Smooth muscle cell (in vitro differentiated cells): ENCODE measurements around the gene OR7C1. TPM values are rescaled to one million over a fixed set of nuclear protein-coding genes. Genes with fewer than 3 reads are reported as not detected.
"Not testable (repeated sequence)": the region's sequence is repeated elsewhere in the genome, so short reads cannot be mapped to it uniquely, and the experiment has no call there.

Experiments
- DNase-seq: peaks from one replicate; lab custom pipeline; 2025; ENCODE audit not compliant: unreplicated experiment; lab: John Stamatoyannopoulos, UW
- H2AFZ ChIP-seq: fragments of 200-600 bp; sonication (generic); 2 replicates; pipeline ENCODE4 v1.6.0; 2016; ENCODE audit warnings: antibody characterized with exemption, low read depth, mild to moderate bottlenecking
- H3F3A ChIP-seq: fragments of 200-600 bp; sonication (generic); 2 replicates; pipeline ENCODE4 v1.6.0; 2017; ENCODE audit warnings: antibody characterized with exemption, low read depth
- H3K27ac ChIP-seq: fragments of 200-600 bp; sonication (generic); 2 replicates; pipeline ENCODE4 v1.5.1; 2016; ENCODE audit warnings: low read depth, mild to moderate bottlenecking
- H3K27me3 ChIP-seq: fragments of 200-600 bp; sonication (generic); 2 replicates; pipeline ENCODE4 v1.6.1; 2016; ENCODE audit warnings: low read depth, mild to moderate bottlenecking
- H3K36me3 ChIP-seq: fragments of 200-600 bp; sonication (generic); 2 replicates; pipeline ENCODE4 v1.5.1; 2016; ENCODE audit warnings: low read depth
- H3K4me1 ChIP-seq: fragments of 200-600 bp; sonication (generic); 2 replicates; pipeline ENCODE4 v1.5.1; 2016; ENCODE audit warnings: low read depth
- H3K4me2 ChIP-seq: fragments of 200-600 bp; sonication (generic); 2 replicates; pipeline ENCODE4 v1.6.0; 2016; ENCODE audit warnings: mild to moderate bottlenecking
- H3K4me3 ChIP-seq: fragments of 200-600 bp; sonication (generic); 2 replicates; pipeline ENCODE4 v1.5.1; 2016; ENCODE audit warnings: mild to moderate bottlenecking
- H3K79me2 ChIP-seq: fragments of 200-600 bp; sonication (generic); 2 replicates; pipeline ENCODE4 v1.6.0; 2016; ENCODE audit warnings: low read depth, mild to moderate bottlenecking
- H3K9ac ChIP-seq: fragments of 200-600 bp; sonication (generic); 2 replicates; pipeline ENCODE4 v1.6.0; 2016; ENCODE audit warnings: low read depth
- H3K9me3 ChIP-seq: fragments of 200-600 bp; sonication (generic); replicated peaks from 2 replicates; pipeline ENCODE4 v1.5.1; 2016; ENCODE audit warnings: low read depth
- H4K20me1 ChIP-seq: fragments of 200-600 bp; sonication (generic); 2 replicates; pipeline ENCODE4 v1.6.0; 2016; ENCODE audit warnings: low read depth
- CTCF ChIP-seq: fragments of 200-600 bp; sonication (generic); IDR thresholded peaks from 2 replicates; pipeline ENCODE4 v1.5.1; 2017; ENCODE audit warnings: borderline replicate concordance, mild to moderate bottlenecking, antibody characterized with exemption; ENCODE audit not compliant: insufficient read depth, poor library complexity, severe bottlenecking
- WGBS: methylation state at CpG from one replicate; pipeline ENCODE4 v1.1.7; 2016; ENCODE audit warnings: low lambda C conversion rate; 5-methylcytosine and 5-hydroxymethylcytosine counted together
- polyA plus RNA-seq: library from polyadenylated mRNA; unstranded; fragments of >200 nt; fragmentation: Nextera tagmentation; extraction: Ambion mirVana; gene quantifications from 2 replicates; pipeline ENCODE4 v1.2.1, GENCODE V29; 2016
- total RNA-seq: library from RNA; depleted of rRNA; stranded (reverse); fragments of >200 nt; gene quantifications from 2 replicates; pipeline ENCODE4 v1.2.3, GENCODE V29; 2014

The OR7C1 gene
- total and polyA plus RNA-seq, 2 experiments from 2014 or later = not detected

- Histone ChIP-seq H3K9me3 (no peaks in the 10 kb centered on the region), H3F3A (no peaks in the 10 kb centered on the region), H3K27ac (no peak overlapping the region), H3K36me3 (no peaks in the 10 kb centered on the region), H3K9ac (no peak overlapping the region), H3K4me1 (no peaks in the 10 kb centered on the region), H4K20me1 (no peaks in the 10 kb centered on the region), H3K4me3 (no peak overlapping the region), H3K27me3 (no peaks in the 10 kb centered on the region), H3K79me2 (no peaks in the 10 kb centered on the region), H3K4me2 (no peak overlapping the region), H2AFZ (no peak overlapping the region)
- TF ChIP-seq CTCF = no peak
- 63% methylated on average over 5 of the region's 5 CpGs for WGBS
- DNase-seq = no peak
Measured at GRCh38 chr19:14798760-14799159, 36.2 kb downstream of the OR7C1 start.

DNA sequence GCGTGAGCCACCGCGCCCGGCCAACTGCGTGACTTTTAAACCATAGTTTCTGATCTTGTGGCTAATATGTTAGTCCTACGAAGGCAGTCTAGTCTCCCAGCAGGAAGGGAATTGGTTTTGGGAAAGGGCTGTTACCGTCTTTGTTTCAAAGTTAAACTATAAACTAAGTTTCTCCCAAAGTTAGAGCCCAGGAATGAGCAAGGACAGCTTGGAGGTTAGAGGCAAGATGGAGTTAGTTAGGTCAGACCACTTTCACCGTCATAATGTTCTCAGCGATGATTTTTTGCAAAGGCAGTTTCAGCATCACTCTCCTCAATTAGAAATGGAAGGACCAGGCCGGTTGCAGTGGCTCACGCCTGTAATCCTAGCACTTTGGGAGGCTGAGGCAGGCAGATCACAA, 39.0 kb downstream of the OR7C1 start:
- TF ChIP-seq CTCF = no peak
- Histone ChIP-seq H3K4me1 (no peaks in the 10 kb centered on the region), H3K36me3 (no peaks in the 10 kb centered on the region), H3K4me2 (no peak overlapping the region), H3F3A (no peaks in the 10 kb centered on the region), H3K27me3 (no peaks in the 10 kb centered on the region), H3K9ac (no peak overlapping the region), H3K27ac (no peak overlapping the region), H2AFZ (no peak overlapping the region), H3K9me3 (no peaks in the 10 kb centered on the region), H3K4me3 (no peak overlapping the region), H3K79me2 (no peaks in the 10 kb centered on the region), H4K20me1 (no peaks in the 10 kb centered on the region)
- WGBS = 92% methylated on average over 11 of the region's 11 CpGs
- no peak for DNase-seq

DNA sequence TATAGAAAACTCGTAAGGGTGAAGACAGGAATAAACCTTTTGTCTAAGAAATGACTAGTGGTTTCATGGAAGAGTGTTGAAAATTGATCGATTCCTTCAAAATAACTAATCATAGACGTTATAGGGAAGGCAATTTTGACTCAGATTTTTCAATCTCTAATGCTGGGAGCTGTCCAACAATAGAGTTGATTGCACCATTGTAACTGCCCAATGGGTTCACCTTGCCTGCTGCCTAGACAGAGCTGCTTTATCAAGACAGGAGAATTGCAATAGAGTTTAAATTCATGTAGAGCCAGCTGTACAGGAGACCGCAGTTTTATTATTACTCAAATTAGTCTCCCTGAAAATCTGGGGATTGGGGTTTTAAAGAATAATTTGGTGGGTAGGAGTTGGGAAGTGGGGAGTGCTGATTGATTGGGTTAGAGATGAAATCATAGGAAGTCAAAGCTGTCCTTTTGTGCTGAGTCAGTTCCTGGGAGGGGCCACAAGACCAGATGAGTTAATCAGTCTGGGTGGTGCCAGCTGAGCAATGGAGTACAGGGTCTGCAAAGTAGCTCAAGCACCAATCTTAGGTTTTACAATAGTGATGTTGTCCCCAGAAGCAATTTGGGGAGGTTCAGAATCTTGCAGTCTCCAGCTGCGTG, 39.8 kb downstream of the OR7C1 start:
- no peak for TF ChIP-seq CTCF
- no peak for DNase-seq
- Histone ChIP-seq H4K20me1 (no peaks in the 10 kb centered on the region), H3K79me2 (no peaks in the 10 kb centered on the region), H3K9me3 (no peaks in the 10 kb centered on the region), H3K4me1 (no peaks in the 10 kb centered on the region), H3F3A (no peaks in the 10 kb centered on the region), H3K36me3 (no peaks in the 10 kb centered on the region), H3K9ac (no peak overlapping the region), H3K27ac (no peak overlapping the region), H3K4me3 (no peak overlapping the region), H2AFZ (no peak overlapping the region), H3K4me2 (no peak overlapping the region), H3K27me3 (no peaks in the 10 kb centered on the region)
- 80% methylated on average over 5 of the region's 5 CpGs for WGBS

- H3F3A ChIP-seq = not testable (repeated sequence)
- 89% methylated on average over 6 of the region's 6 CpGs for WGBS
Measured at GRCh38 chr19:14792250-14792649, 42.7 kb downstream of the OR7C1 start.

More at GRCh38 chr19:14792250-14792649, 42.7 kb downstream of the OR7C1 start:
- H3K79me2 ChIP-seq, DNase-seq, H3K4me1 ChIP-seq, H4K20me1 ChIP-seq, H3K9me3 ChIP-seq, H3K27ac ChIP-seq, H3K27me3 ChIP-seq, H3K36me3 ChIP-seq, H2AFZ ChIP-seq, H3K4me2 ChIP-seq, H3K9ac ChIP-seq, H3K4me3 ChIP-seq: not testable (repeated sequence)
